ENCODE measurements around the gene LRRC3B.

The LRRC3B gene

GRCh38 chr3:26648461-26648860 is 25.9 kb downstream of the LRRC3B start:
- H3K27me3 Mint-ChIP-seq, result no peaks in the 10 kb centered on the region
- H3K9me3 Mint-ChIP-seq, result no peaks in the 10 kb centered on the region
- no peak overlapping the region for H3K4me3 Mint-ChIP-seq
- no peaks in the 10 kb centered on the region for H3K4me1 Mint-ChIP-seq
- no peak for DNase-seq
- H3K36me3 Mint-ChIP-seq, result no peaks in the 10 kb centered on the region
- no peak for ATAC-seq (replicated peaks)
- H3K27ac Mint-ChIP-seq, result no peak overlapping the region

DNA sequence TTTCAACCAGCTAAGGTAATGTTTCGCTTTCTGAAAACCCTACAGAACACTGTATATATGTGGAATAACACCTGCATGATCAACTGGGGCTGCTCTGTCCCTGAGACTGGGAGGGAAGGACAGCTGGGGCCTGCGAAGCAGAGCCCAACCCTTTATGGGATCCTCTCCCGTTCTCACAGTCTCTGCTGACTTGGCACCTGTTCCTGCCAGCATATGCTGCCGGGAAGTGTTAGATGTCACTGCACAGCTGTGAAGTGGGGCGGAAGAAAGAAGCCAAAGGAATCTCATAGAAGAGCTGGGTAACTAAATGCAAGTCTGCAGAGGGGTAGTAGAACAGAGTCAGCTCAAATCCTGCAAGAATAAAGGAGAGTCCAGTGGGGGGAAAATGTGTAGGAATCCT is 29.6 kb downstream of the LRRC3B start:
- Mint-ChIP-seq H3K36me3 (no peaks in the 10 kb centered on the region), H3K4me3 (no peak overlapping the region), H3K27me3 (no peaks in the 10 kb centered on the region), H3K4me1 (no peaks in the 10 kb centered on the region), H3K27ac (no peak overlapping the region), H3K9me3 (no peaks in the 10 kb centered on the region)
- DNase-seq (no peak), ATAC-seq (replicated peaks) (no peak)

DNA sequence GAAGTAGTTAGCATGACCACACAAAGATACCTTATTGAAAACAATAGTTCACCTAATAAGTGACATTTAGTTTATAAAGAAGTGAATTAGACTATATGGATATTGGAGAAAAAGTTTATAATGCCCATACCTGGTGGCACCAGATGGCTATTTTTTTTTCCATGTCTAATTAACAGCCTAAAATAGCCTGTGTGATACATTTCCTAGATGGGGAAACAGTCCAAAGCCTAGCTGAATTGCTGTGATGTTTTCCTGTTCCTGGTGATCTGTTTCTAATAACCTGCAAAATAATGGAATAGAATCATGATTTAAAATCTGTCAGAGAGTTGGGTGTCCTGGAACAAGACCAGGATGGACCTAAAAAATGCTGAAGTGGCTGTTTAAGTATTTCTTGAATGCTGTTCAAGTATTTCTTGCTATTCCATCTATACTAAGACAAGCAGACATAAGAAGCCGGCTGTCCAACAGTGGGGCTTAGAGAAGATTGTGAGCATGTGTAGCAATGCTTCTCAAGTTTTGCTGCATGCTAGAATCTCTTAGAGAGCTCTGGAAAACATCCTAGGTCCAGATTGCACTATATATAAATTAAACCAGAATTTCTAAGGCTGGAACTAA is 31.3 kb downstream of the LRRC3B start:
- H3K4me1 Mint-ChIP-seq, result no peaks in the 10 kb centered on the region

DNA sequence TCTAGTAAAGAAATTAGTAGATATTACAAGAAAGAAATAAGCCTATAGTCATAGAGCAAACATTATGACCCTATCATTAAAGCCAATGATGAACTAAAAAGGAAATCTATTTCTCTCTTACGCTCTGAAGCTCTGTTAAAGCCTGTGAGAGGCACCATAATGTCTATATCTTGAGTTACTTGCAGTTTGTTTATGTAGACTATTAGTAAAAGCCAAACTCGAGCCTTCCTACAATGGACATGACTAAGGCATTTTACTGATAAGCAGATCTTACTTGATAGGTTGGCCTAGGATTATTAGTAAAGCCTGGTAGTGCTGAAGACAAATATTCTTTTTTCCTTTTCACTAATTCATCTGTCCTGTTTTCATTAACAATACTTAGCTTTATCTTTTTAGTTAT is 32.7 kb downstream of the LRRC3B start:
- no peaks in the 10 kb centered on the region for H3K4me1 Mint-ChIP-seq
- ATAC-seq (replicated peaks), result no peak
- H3K9me3 Mint-ChIP-seq, result no peaks in the 10 kb centered on the region
- no peak overlapping the region for H3K4me3 Mint-ChIP-seq
- no peaks in the 10 kb centered on the region for H3K27me3 Mint-ChIP-seq
- no peak for DNase-seq
- H3K36me3 Mint-ChIP-seq, result no peaks in the 10 kb centered on the region
- H3K27ac Mint-ChIP-seq, result no peak overlapping the region

More for the DNA sequence above, 31.3 kb downstream of the LRRC3B start:
- no peak for ATAC-seq (replicated peaks)
- H3K36me3 Mint-ChIP-seq, result no peaks in the 10 kb centered on the region
- no peaks in the 10 kb centered on the region for H3K27me3 Mint-ChIP-seq
- no peak for DNase-seq
- no peaks in the 10 kb centered on the region for H3K9me3 Mint-ChIP-seq
- H3K27ac Mint-ChIP-seq, result no peak overlapping the region
- no peak overlapping the region for H3K4me3 Mint-ChIP-seq

- H3K4me1 Mint-ChIP-seq, result no peaks in the 10 kb centered on the region
- no peaks in the 10 kb centered on the region for H3K27me3 Mint-ChIP-seq
- H3K36me3 Mint-ChIP-seq, result no peaks in the 10 kb centered on the region
- DNase-seq (no peak), ATAC-seq (replicated peaks) (no peak)
- H3K9me3 Mint-ChIP-seq, result peaks cover 0 to 1% of the 10 kb centered on the region in 2 donors
- H3K27ac Mint-ChIP-seq, result no peak overlapping the region
- H3K4me3 Mint-ChIP-seq, result no peak overlapping the region
Measured at GRCh38 chr3:26657348-26657976, 34.9 kb downstream of the LRRC3B start.

GRCh38 chr3:26668171-26668570 is 45.6 kb downstream of the LRRC3B start:
- H3K4me1 Mint-ChIP-seq, result no peaks in the 10 kb centered on the region
- peaks cover 0 to 2% of the 10 kb centered on the region in 2 donors for H3K9me3 Mint-ChIP-seq
- H3K36me3 Mint-ChIP-seq, result no peaks in the 10 kb centered on the region
- no peaks in the 10 kb centered on the region for H3K27me3 Mint-ChIP-seq
- no peak for ATAC-seq (replicated peaks)
- no peak overlapping the region for H3K27ac Mint-ChIP-seq
- no peak overlapping the region for H3K4me3 Mint-ChIP-seq
- no peak for DNase-seq

DNA sequence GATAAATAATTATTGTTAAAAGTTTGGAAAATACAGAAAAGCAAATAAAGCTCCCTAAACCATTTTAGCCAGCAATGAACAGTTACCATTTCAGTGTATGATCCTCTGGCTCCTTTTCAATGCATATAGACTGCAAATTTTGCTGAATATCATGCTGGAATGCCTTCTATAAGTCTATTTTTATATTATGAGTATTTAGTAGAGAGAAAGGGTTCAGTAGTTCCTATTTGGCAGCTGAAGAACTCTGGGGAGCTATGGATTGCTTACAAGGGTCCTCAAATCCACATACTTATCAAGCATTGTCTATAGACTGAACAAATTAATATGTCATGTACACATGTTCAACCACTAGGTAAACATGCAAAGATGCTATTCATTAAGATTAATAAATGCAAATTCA is 46.1 kb downstream of the LRRC3B start:
- no peaks in the 10 kb centered on the region for H3K36me3 Mint-ChIP-seq
- ATAC-seq (replicated peaks) (no peak), DNase-seq (no peak)
- no peaks in the 10 kb centered on the region for H3K27me3 Mint-ChIP-seq
- H3K27ac Mint-ChIP-seq, result no peak overlapping the region
- no peak overlapping the region for H3K4me3 Mint-ChIP-seq
- H3K9me3 Mint-ChIP-seq, result peaks cover 0 to 2% of the 10 kb centered on the region in 2 donors
- no peaks in the 10 kb centered on the region for H3K4me1 Mint-ChIP-seq

DNA sequence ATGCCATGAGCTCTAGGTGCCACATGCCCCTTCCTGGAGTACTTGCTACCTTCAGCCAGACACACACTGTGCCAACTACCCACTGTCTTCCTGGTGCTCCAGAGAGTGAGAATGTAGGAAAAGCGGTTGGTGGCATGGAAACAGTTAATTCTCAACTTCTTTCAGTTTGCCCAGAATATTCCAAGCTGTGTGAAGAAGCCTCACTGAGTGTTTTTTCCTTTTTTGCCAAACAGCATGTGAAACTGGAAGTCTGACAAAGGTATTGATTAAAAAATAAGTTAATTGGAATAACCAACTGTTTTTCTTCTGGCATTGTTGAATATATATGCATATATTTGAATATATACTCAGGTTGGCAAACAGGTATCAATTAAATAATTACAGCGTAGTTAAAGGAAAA is 52.8 kb downstream of the LRRC3B start:
- no peak for DNase-seq
- Mint-ChIP-seq H3K27me3 (no peaks in the 10 kb centered on the region), H3K4me3 (no peak overlapping the region), H3K36me3 (no peaks in the 10 kb centered on the region), H3K27ac (no peak overlapping the region), H3K9me3 (no peaks in the 10 kb centered on the region), H3K4me1 (no peaks in the 10 kb centered on the region)
- no peak for ATAC-seq (replicated peaks)

DNA sequence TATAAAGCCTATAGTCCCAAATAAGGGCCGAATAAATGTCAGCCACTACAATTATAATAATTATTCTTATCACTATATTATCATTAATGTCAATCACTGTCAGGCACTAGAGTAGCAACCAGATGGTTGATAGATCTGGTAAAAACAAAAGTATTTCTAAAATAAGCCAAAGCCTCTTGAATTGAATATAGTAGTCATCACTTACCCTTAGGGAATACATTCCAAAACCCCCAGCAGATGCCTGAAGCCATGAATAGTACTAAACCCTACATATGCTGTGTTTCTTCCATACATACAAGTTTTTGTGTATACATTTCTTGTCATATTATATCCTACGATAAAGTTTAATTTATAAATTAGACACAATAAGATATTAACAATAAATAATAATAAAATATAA is 59.1 kb downstream of the LRRC3B start:
- H3K36me3 Mint-ChIP-seq, result no peaks in the 10 kb centered on the region
- no peak overlapping the region for H3K27ac Mint-ChIP-seq
- no peak overlapping the region for H3K4me3 Mint-ChIP-seq
- DNase-seq (no peak), ATAC-seq (replicated peaks) (no peak)
- H3K9me3 Mint-ChIP-seq, result peaks cover 0 to 7% of the 10 kb centered on the region in 2 donors
- no peaks in the 10 kb centered on the region for H3K4me1 Mint-ChIP-seq
- H3K27me3 Mint-ChIP-seq, result no peaks in the 10 kb centered on the region

DNA sequence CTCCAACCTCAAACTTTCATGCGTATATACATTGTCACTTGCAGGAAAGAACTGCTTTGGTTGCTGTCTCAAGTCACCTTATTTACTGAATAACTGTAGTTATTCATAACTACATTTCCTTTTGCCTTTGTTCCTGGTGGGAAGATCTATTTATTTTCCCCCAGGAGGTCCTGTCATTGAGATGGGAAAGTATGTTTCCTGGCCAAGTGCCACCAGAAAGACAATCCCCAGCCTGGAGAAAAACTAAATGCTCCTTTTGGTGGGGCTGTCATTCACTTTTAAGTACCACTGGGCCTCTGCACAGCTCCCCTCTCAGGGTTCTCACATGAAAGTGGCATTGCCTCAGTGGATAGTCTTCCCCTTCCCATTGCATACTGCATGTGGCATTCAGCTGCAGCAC is 59.8 kb downstream of the LRRC3B start:
- H3K4me3 Mint-ChIP-seq, result no peak overlapping the region
- DNase-seq, result no peak
- no peaks in the 10 kb centered on the region for H3K36me3 Mint-ChIP-seq
- H3K27me3 Mint-ChIP-seq, result no peaks in the 10 kb centered on the region
- no peak overlapping the region for H3K27ac Mint-ChIP-seq
- H3K9me3 Mint-ChIP-seq, result peaks cover 0 to 7% of the 10 kb centered on the region in 2 donors
- H3K4me1 Mint-ChIP-seq, result no peaks in the 10 kb centered on the region
- no peak for ATAC-seq (replicated peaks)

DNA sequence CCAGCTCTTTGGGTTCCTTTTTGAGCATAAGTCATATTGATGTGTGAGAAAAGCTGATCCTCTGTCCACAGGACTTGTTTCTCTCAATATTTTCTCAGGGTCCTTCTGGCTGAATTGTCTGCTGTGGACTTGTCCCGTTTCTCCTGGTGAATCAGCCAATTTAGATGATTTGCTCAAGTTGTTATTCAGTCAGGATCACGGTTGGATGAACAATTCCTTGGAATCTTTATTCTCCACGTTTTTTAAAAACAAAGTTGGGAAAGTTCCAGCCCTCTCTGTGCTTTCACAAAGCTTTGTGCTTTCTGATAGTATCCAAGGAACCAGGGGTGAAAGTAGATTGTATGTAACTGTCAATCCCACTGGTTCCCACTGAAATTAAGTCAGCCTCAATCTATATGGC is 61.3 kb downstream of the LRRC3B start:
- Mint-ChIP-seq H3K27ac (no peak overlapping the region), H3K4me3 (no peak overlapping the region), H3K36me3 (no peaks in the 10 kb centered on the region), H3K4me1 (no peaks in the 10 kb centered on the region), H3K27me3 (no peaks in the 10 kb centered on the region), H3K9me3 (peaks cover 0 to 7% of the 10 kb centered on the region in 2 donors)
- no peak for DNase-seq
- no peak for ATAC-seq (replicated peaks)

DNA sequence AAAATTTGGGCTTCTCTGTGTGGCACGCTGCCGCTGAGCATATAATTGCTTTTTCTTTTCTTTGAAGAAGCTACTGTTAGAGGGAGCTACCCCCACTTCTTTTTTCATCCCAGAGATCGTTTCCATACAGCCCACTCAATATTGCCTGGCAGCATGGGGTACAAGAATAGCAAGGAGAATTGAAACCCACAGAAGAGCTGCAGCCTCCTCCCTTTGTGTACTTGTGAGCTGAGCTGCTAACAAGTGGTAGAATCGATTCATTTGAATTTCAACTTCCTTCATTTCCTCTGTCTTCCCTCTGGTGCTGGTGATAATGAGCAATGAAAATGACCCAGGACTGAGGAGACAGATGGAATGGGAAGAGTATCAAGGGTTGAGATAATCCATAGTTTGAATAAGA is 64.9 kb downstream of the LRRC3B start:
- Mint-ChIP-seq H3K9me3 (peaks cover 0 to 6% of the 10 kb centered on the region in 2 donors), H3K27me3 (no peaks in the 10 kb centered on the region), H3K36me3 (no peaks in the 10 kb centered on the region), H3K27ac (no peak overlapping the region), H3K4me1 (no peaks in the 10 kb centered on the region), H3K4me3 (no peak overlapping the region)
- ATAC-seq (replicated peaks) (no peak), DNase-seq (no peak)

GRCh38 chr3:26699553-26699952 is 77.0 kb downstream of the LRRC3B start:
- no peak overlapping the region for H3K27ac Mint-ChIP-seq
- no peaks in the 10 kb centered on the region for H3K27me3 Mint-ChIP-seq
- no peaks in the 10 kb centered on the region for H3K4me1 Mint-ChIP-seq
- ATAC-seq (replicated peaks) (no peak), DNase-seq (no peak)
- H3K9me3 Mint-ChIP-seq, result no peaks in the 10 kb centered on the region
- H3K36me3 Mint-ChIP-seq, result no peaks in the 10 kb centered on the region
- no peak overlapping the region for H3K4me3 Mint-ChIP-seq

DNA sequence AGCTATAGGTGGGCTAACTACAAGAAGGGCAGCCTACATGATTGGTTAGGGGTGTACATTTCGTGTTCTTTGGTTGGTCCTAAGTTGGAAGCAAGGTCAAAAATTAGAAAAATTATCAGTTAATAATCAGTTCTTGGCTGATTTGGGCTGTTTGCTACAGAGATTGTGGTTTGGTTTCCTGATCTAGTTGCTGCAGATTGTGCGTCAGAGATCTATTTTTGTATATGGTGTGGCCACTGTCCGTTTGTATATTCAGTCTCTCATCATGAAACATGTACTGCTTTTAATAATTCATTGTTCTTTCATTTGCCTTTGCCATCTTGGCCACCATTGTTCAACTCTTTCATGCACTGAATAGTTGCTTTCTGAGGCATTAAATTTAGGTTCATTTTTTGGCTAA is 80.9 kb downstream of the LRRC3B start:
- no peak overlapping the region for H3K27ac Mint-ChIP-seq

DNA sequence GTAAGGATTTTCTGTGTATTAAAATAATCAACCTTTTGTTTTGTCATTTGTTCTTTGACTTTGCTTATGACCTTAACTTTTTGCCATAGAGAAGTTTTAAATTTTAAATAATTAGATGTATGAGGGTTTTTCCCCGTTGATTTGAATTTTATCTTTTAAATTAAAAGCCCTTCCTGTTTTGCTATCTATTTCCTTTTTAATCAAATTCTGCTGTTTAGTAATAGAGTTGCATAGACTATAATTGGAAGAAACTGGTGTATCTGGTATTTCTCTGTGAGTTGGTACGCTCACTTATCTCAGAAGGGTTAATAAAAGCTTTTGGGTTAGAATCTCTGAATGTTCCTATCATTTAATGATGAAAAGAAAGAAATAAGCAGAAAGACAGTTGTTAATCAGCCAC is 82.2 kb downstream of the LRRC3B start:
- no peaks in the 10 kb centered on the region for H3K4me1 Mint-ChIP-seq
- H3K9me3 Mint-ChIP-seq, result no peaks in the 10 kb centered on the region
- no peaks in the 10 kb centered on the region for H3K36me3 Mint-ChIP-seq
- H3K27ac Mint-ChIP-seq, result no peak overlapping the region
- no peaks in the 10 kb centered on the region for H3K27me3 Mint-ChIP-seq
- ATAC-seq (replicated peaks) (no peak), DNase-seq (no peak)
- no peak overlapping the region for H3K4me3 Mint-ChIP-seq

More for the DNA sequence above, 80.9 kb downstream of the LRRC3B start:
- Mint-ChIP-seq H3K36me3 (no peaks in the 10 kb centered on the region), H3K4me1 (no peaks in the 10 kb centered on the region), H3K4me3 (no peak overlapping the region), H3K9me3 (no peaks in the 10 kb centered on the region), H3K27me3 (no peaks in the 10 kb centered on the region)
- ATAC-seq (replicated peaks), result no peak
- DNase-seq, result no peak

Measured in stimulated activated naive B cell treated with anti-CD40 and anti-IgM and Interleukin-4, amounts not matched to agents 10 μg/mL and 1 μg/mL and 100 μg/mL, for 72 hours (primary cell).